ENCODE data around the gene ARID1A.
A peak's percentile ranks its signal among the peaks of the same experiment; 100 is the strongest.
"Not testable (repeated sequence)": the region's sequence is repeated elsewhere in the genome, so short reads cannot be mapped to it uniquely, and the experiment has no call there.

The ARID1A gene

DNA sequence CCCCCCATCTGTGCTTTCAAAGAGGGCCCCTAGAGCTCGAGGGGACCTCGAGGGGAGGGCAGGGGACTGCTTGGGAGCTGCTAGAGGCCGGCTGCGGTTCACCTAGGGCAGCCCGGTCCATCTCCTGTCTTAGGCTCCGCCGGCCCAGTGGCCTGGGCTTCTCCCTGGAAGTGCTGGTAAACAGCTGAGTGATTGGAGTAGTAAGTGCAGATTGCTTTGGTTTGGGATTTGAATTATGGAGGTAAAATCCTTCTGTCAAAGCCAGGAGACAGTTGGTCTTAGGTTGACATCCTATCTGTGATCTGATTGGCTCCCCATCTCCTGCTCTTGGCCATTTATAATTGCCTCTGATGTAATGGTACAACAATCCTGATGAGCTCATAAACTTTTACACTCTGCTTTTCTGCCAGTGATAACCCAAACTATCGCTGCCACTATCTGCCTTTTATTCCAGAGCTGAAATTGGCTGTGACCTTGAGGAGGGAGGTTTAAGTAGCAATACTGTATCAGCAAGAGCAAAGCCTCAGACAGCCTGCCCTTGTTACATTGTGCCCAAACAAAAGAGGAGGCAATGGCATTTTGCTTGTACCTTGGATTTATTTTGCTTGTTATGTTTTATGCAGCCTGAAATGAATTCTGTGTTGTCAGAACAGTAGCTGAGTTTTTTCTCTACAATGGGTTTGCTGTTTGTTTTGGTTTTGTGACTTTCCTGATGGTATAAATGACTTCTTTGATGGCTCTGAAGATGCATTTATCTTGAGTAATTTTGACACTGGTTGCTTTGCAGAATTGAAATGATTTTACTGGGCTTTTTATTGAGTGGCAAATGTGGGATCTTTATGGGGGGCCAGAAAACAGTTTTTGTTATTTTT, 2.4 kb downstream of the ARID1A start:
- peak; percentile 95 for DNase-seq (ENCODE audit: low spot score)

DNA sequence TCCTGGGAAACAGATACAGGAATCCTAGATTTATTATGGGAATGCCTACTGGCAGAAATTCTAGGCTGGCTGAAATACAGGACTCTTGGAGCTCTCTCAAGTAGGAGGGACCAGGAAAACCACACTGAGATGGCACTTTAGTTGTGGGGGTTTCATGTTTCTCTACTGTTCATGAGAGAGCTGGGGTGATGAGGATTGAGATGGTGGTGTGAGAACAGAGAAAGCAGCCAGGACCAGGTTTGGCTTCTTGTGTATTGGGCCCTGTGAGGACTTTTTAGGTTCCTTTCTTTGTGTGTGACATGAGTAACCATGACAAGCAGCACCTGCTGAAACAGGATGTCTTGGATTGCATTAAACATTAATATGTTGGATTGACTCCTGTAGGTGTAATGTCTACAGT, 4.9 kb downstream of the ARID1A start:
- DNase-seq (ENCODE audit: low spot score) = peak; percentile 62

DNA sequence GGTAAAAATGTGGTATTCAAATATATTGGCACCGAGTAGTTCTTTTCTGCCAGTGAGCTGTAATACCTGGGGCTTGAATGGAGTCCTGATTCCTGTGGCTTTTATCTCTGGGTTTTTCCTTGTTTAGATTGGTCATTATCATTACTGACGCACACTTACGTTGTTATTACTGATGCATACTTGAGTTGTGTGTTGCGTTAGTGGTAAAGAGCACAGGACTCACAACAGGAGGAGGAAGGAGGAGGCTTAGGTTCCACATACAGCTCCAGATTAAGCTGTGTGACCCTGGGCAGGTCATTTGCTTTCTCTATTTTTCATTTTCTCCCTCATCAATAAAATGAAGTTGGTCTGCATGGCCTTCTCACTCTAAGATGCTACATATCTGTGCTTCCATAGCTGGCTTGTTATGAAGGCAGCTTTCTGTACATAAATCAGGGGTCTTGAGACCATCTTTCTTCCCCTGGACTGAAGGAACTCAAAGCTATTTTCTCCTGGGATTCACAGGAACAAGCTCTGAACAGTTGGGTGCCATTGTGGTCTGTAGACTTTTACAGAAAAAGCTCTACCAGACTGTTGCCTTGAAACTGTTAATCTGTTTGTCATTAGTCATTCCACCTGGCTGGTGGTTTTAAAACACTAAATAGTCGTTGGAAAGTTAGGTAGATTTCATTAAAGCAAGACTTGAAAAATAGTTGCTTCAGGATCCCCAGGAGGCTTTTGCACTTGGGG, 5.6 kb downstream of the ARID1A start:
- DNase-seq (ENCODE audit: low spot score) = peak; percentile 33

DNA sequence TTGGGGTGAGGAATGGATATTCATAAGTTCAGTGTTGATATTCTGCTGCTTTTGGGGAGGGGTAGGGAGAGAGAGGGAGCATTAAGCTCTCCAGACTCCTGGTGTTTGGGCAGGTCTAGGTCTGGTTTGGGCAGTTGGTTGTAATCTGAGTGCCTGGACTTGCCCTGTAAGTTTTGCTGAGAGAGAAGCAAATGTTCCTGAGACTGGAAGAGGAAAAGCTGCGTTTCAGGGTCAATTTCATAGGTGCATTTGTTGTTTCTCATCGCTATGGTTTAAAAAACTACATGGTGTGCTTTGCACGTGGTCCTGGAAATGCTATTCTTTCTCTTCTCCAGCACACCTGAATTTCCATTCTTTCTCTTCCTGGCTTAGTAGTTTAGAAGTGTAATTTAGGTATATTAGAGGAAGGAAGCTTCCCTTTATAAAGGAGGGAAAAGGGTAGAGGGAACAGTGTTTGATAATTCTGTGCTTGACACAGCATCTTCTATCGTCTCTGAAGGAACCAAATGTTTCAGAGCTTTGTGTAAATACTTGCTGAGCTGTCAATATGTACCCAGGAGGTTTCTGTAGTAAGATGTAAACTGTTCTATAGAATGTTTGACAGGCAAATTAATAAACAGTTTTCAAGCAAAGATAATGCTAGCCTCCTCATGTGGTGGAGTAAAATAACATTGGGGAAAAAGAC, 6.3 kb downstream of the ARID1A start:
- DNase-seq (ENCODE audit: low spot score) = no peak

DNA sequence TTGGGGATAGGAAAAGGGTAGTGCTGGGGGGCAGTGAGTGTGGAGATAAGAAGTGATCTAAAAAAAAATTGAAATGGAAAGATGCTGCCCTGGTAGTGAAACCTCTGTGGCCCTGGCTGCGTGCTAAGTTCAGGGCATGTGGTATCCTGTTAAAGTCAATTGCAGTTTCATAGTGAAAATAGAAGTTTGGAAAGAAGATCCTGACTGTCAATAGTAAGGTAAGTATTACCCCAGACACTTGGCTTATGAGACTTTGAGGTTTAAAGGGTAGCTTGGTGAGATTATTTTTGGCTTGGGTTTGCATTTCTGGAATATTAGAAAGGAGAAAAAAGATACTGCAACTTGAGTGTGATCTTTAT, 6.8 kb downstream of the ARID1A start:
- DNase-seq (ENCODE audit: low spot score) = no peak

DNA sequence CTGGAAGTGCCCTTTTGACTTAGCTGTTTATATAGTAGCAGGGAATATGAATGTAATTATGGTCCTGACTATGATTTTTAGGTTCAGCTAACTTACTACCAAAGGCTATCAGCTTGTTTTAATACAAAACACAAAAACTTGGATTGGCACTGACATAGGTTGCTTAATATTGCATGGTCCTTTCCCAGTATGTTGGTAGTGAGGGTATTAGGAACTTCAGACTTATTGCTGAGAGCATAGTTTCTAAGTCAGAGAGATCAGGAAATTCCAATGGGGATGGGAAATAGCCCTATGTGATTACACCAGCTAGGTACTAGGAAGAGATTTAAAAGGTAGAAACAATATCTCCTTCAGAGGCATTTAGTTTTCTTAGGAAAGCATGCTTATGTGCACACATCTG, 7.7 kb downstream of the ARID1A start:
- DNase-seq (ENCODE audit: low spot score) = no peak

DNA sequence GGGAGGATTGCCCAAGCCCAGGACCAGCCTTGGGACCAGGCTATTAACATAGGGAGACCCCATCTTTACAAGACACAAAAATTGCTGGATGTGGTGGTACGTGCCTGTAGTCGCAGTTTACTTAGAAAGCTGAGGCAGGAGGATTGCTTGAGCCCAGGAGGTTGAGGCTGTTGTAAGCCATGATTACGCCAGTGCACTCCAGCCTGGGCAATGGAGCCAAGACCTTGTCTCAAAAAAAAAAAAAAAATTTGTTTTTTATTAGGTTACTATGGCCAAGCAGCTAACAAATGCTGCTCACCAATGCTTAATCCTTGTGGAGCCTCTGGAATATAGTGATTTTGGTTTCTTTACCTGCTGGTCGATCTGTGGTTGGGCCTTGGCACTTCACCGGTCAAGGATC, 8.8 kb downstream of the ARID1A start:
- DNase-seq (ENCODE audit: low spot score) = no peak

DNA sequence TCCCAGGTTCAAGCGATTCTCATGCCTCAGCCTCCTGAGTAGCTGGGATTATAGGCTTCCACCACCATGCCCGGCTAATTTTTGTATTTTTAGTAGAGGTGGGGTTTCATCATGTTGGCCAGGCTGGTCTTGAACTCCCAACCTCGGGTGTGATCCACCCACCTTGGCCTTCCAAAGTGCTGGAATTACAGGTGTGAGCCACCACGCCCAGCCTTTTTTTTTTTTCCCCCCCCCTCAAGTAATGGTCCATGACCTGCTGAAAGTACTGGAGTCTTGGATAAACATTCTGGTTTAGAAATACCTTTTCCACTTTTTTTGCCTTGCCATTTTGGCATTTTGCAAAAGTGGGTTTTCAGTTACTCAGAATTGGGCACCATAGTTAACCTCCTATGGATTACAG, 9.4 kb downstream of the ARID1A start:
- not testable (repeated sequence) for DNase-seq (ENCODE audit: low spot score)

DNA sequence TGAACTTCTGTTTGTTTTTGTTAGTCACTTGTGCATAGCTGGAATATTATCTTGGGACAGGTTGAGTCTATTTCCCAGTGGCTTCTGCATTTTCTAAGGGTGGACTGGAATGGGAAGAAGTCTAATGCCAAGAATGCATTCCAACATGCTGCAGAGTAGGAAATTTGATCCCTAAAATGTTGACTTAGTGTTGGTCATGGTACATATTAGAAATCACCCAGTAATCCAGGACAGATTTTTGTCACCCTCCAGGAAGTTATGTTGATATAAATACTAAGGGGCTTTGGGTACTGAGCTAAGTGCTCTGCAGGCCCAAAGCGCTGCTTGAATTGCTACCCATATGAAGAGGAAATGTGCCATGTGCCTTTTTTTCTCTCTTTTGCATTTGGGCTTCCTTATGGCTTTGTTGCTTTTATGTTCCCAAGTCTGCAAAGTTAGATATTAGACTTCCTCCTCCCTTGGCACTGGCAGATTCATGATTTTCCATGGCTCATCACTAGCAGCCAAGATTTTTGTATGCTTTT, 10.0 kb downstream of the ARID1A start:
- peak; percentile 87 for DNase-seq (ENCODE audit: low spot score)

DNA sequence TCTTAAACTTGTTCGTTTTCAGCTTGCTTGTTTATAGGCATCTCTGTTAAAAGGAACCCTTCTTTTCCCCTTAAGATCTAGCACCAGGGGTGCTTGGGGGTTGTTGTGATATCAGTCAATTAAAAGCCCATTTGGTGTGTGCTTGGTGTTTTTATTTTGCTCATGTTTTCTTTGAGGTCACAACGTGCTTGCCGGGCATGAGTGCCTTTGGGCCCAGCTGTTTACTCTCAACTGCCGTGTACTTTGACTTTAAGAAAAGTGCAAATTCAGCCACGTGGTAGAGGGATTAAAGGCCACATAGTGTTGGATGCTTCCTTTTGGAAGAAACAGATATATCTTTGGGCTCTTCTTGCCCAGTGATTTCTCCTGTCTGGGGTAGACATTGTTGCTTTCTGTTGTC, 10.5 kb downstream of the ARID1A start:
- no peak for DNase-seq (ENCODE audit: low spot score)

DNA sequence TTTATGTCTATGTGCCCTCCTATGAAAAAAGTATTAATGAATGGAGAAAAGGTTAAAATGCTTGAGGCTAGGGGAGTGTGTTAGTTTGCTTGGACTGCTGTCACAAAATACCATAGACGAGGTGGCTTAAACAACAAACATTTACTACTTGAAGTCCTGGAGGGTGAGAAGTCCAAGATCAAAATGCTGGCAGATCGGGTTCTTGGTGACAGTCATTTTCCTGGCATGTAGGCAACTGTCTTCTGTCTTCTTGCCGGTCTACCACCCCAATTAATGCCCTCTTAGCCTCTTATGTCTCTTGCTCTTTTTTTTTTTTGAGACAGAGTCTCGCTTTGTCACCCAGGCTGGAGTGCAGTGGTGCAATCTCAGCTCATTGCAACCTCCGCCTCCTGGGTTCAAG, 15.0 kb downstream of the ARID1A start:
- DNase-seq (ENCODE audit: low spot score) = no peak

DNA sequence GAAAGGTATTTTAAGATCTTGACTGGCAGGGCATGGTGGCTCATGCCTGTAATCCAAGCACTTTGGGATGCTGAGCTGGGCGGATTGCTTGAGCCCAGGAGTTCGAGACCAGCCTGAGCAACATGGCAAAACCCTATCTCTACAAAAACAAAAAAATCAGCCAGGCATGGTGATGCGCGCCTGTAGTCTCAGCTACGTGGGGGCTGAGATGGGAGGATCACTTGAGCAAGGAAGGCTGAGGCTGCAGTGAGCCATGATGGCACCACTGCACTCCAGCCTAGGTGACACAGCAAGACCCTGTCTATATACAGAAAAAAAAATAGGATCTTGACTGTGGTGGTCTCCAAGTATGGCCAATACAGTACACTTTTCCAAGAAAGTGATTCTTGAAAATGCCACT, 16.0 kb downstream of the ARID1A start:
- DNase-seq (ENCODE audit: low spot score) = no peak

DNA sequence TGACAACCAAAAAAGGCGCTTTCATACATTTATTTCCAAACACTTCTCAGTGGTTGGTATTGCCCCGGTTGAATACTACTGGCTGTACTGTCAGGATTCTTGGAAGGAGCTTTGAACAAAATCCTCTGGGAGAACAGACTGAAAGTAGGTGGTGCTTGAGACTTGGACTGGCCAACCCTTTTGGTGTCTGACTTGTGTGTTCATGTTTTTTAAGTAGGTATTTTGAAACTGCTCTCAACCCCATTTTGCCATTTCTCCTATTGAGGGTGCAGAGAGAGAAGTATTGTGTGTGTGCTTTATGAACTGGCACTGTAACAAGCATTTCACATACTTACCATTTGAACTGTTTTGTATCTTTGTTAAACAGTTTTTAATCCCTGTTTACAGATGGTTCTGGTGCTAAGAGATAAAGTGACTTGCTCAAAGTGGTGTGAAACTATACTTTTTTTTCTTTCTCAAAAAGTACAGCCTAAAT, 21.2 kb downstream of the ARID1A start:
- DNase-seq (ENCODE audit: low spot score) = no peak

DNA sequence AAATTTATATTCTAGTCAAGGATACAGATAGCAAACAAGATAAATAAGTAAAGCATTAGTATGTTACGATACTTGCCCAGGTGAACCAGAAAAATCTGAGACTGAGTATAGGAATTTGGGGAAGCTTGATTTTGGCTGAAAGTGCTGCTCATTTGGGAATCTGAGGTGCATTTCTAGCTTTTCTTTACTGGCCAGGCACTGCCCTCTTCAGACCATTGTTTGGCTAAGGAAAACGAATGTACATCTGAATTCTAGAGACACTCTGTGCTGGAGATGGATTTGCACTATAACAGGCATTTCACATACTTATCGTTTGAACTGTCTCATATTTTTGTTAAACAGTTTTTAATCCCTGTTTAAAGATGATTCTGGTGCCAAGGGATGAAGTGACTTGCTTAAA, 23.4 kb downstream of the ARID1A start:
- DNase-seq (ENCODE audit: low spot score) = no peak

DNA sequence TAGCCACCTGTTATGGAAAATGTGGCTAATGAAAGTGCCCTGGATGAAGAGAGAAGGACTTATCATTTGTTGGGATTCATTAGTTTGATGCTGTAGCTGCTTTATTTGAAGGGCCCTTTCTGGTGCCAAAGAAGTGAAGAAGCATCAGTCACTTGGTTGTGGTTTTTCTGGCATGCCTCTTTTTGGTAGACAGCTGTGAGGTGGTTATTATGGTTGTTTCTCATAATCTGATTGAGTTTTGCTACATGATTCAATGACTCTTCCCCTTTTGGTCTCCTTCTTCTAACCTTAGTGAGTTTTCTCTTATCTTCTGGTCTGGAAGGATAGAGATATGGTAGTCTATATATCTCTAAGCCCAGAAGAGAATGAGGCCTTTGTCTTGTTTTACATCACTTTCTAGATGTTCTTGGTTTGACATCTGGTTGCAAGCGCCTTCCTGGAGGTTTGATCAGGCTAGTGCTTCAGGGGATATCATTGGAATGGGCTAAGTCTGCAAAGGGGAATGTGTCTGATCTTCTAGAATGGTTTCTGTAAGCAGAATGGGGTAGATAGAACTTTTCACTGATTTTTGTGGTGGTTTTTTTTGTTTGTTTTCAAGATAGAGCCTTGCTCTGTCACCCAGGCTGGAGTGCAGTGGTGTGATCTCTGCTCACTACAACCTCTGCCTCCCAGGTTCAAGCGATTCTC, 26.0 kb downstream of the ARID1A start:
- no peak for DNase-seq (ENCODE audit: low spot score)

DNA sequence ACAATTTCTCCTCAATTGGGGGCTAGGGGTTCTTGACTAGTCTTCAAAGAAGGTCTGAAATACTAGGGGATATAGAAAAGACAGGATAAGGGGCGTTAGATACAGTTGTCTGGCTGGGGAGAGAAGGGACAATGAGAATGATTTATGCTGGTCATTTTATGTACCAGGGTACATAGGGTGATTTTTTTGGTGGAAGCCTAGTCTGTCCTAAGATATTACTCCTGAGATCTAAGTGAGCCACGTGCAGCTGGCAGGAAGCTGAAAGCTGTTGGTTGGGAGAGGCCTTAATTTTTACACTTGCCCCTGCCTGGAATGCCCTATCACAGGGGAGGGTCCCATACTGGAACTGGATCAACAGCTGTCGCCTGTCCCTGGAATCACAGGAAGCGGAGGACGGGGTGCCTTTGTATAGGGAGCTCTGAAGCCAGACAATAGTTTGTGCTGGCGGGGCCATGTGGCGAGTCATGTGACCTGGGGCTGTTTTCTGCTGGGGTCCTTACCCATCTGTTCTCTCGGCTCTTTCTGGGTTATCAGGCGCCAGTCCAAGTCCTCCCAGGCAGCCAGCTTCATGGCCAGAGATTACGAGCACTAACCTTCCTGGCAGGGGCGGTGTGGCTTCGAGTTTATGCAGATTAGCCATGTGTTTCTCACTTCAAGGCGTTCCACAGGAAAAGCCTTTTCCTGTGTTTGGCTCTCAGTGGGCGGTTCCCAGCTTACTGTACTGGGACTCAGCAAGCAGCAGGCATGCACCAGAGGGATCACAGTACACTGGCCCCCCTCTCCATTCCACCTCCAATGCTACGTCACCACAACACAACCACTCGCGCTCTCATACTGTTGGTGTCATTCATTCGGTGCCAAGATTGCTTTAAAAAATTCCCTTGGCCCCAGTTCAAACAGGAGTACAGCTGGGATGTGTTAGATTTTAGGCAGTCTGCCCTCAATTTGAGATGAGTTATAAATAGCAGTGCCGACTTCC, 27.5 kb downstream of the ARID1A start:
- peak; percentile 95 for DNase-seq (ENCODE audit: low spot score)

DNA sequence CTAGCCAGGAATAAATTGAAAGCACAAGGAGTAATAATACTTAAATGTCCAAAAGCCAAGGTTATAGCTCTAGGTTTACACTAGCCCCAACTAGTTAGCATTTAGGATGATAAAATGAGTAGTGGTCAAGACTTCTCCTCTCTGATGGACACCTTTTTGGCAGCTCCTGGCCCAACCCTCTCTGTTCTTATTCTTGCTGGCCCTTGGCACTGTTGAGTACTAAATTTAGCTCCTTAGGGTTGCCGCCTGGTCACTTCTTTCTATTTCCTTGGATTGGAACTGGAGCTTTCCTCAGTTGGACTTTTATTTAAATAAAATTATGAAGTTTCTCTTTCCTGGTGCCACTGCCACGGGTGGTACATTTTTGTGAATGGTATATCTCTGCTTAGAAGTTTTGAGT, 28.3 kb downstream of the ARID1A start:
- DNase-seq (ENCODE audit: low spot score) = no peak

DNA sequence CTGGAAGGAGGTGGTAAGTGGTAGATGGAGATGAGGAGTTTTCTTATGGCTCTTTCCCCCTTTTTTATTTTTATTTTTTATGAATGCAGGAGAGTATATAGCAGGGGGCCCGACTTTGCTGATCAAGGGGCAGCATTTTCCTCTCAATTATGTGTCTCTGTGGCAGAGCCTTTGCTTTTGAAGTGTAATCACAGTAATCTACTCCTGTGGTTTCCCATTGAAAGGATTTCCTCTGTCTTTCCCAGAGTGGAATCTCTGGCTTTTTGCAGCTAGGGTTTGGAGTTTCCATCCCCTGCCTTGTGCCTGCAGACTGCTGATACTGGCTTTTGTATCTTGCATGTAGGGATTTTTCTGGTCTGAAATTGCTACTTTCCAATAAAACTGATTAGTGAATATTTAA, 29.1 kb downstream of the ARID1A start:
- no peak for DNase-seq (ENCODE audit: low spot score)

DNA sequence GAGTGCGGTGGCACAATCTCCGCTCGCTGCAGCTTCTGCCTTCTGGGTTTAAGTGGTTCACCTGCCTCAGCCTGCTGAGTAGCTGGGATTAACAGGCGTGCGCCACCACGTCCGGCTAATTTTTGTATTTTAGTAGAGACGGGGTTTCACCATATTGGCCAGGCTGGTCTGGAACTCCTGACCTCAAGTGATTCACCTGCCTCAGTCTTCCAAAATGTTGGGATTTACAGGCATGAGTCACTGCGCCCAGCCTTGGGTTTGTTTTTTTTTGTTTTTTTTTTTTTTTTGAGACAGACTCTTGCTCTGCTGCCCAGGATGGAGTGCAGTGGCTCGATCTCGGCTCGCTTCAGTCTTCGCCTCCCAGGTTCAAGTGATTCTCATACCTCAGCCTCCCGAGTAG, 30.1 kb downstream of the ARID1A start:
- DNase-seq (ENCODE audit: low spot score) = peak; percentile 33

DNA sequence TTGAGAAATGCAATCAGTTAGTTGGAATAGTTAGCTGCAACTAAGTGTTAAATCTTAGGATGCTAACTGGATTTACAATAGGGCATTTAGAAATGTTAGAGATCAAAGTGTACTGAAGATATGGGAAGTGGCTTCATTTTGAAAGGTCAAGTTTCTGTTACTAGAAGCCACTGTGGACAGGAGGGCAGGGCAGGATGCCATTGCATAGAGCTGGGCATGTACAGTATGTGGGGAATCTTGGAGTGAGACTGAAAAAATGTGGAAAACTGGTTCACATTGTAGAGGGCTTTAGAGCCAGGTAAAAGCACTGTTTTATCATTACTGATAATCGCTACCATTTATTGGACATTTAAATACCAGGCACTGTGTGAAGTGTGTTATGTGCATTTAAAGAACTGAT, 31.0 kb downstream of the ARID1A start:
- no peak for DNase-seq (ENCODE audit: low spot score)

DNA sequence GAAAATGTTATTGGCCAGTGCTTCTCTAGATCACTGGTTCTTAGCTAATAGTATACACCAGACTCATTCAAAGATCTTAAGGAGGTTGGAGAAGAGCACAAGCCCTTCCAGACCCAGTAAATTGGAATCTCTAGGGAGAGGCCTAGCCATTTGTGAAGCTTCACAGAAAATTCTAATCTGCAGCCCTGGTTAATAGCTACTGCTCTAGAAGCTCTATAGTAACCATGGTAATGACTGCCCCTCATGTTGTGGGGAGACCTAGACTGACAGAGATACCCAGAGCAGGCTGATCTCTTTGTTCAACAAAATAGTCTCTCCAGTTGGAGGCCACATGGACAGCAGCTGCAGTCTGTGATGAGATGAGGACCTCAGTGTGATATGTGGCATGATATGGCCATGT, 31.7 kb downstream of the ARID1A start:
- DNase-seq (ENCODE audit: low spot score) = no peak
